ENCODE data around the gene NOVA2.
A peak's percentile ranks its signal among the peaks of the same experiment; 100 is the strongest.
"Not testable (repeated sequence)": the region's sequence is repeated elsewhere in the genome, so short reads cannot be mapped to it uniquely, and the experiment has no call there.

Gene NOVA2

GRCh38 chr19:45900738-45901431 is 72.8 kb downstream of the NOVA2 start:
- POLR2A ChIA-PET, result interaction anchor here (2.4 kb wide), 1 partner anchor 15 kb away, joined by 8 read pairs; the partner anchor contains the start of gene IRF2BP1
- no peak for DNase-seq (ENCODE audit: low read depth, low spot score)
- no peak for TF ChIP-seq CTCF (IDR thresholded peaks at IDR 0.05; ENCODE audit: insufficient read depth, low read length, missing control alignments)
- CTCF ChIA-PET, result interaction anchor here (0.7 to 2.6 kb wide), 6 partner anchors 14 to 109 kb away, joined by 3 to 7 read pairs (median 3); no protein-coding TSS in a partner anchor
- H3K4me3 ChIP-seq (ENCODE audit: low read depth, low read length), result peak overlapping the region; percentile 83

GRCh38 chr19:45899919-45900589 is 73.6 kb downstream of the NOVA2 start:
- POLR2A ChIA-PET, result no interaction called here
- CTCF ChIA-PET, result interaction anchor here (0.7 to 1.4 kb wide), 4 partner anchors 15 to 83 kb away, joined by 3 to 5 read pairs (median 3); no protein-coding TSS in a partner anchor

GRCh38 chr19:45899253-45899652 is 74.4 kb downstream of the NOVA2 start:
- H3K4me3 ChIP-seq (ENCODE audit: low read depth, low read length), result no peak overlapping the region
- ChIA-PET CTCF (no interaction called here), POLR2A (no interaction called here)
- TF ChIP-seq CTCF (IDR thresholded peaks at IDR 0.05; ENCODE audit: insufficient read depth, low read length, missing control alignments), result no peak
- no peak for DNase-seq (ENCODE audit: low read depth, low spot score)

More at GRCh38 chr19:45899919-45900589, 73.6 kb downstream of the NOVA2 start:
- no peak for DNase-seq (ENCODE audit: low read depth, low spot score)
- TF ChIP-seq CTCF (IDR thresholded peaks at IDR 0.05; ENCODE audit: insufficient read depth, low read length, missing control alignments), result no peak
- H3K4me3 ChIP-seq (ENCODE audit: low read depth, low read length), result no peak overlapping the region

- POLR2A ChIA-PET, result no interaction called here
- no peak overlapping the region for H3K4me3 ChIP-seq (ENCODE audit: low read depth, low read length)
- no peak for TF ChIP-seq CTCF (IDR thresholded peaks at IDR 0.05; ENCODE audit: insufficient read depth, low read length, missing control alignments)
- DNase-seq (ENCODE audit: low read depth, low spot score), result no peak
- CTCF ChIA-PET, result interaction anchor here (0.8 kb wide), 1 partner anchor 119 kb away, joined by 3 read pairs; no protein-coding TSS in a partner anchor
Measured at GRCh38 chr19:45897261-45897812, 76.3 kb downstream of the NOVA2 start.

GRCh38 chr19:45895983-45896599 is 77.6 kb downstream of the NOVA2 start:
- POLR2A ChIA-PET; H3K4me3 ChIP-seq (ENCODE audit: low read depth, low read length); CTCF ChIA-PET; DNase-seq (ENCODE audit: low read depth, low spot score): not testable (repeated sequence)

- ChIA-PET POLR2A (no interaction called here), CTCF (no interaction called here)
- no peak for DNase-seq (ENCODE audit: low read depth, low spot score)
- no peak for TF ChIP-seq CTCF (IDR thresholded peaks at IDR 0.05; ENCODE audit: insufficient read depth, low read length, missing control alignments)
- H3K4me3 ChIP-seq (ENCODE audit: low read depth, low read length), result no peak overlapping the region
Measured at GRCh38 chr19:45895519-45895972, 78.1 kb downstream of the NOVA2 start.

Data from AG04449 (cell line).